K562 (cell line): ENCODE data around the gene GDF7. TPM values are rescaled to one million over a fixed set of nuclear protein-coding genes. Genes with fewer than 3 reads are reported as not detected.

Source experiments
- ATAC-seq: fragments of 200-7000 bp; cut with Tn5 transposase; 3 replicates; pipeline ENCODE4 v1.9.1; 2020; ENCODE audit warnings: moderate library complexity
- BruUV-seq: library from RNA; stranded (reverse); fragments of 400-500 nt; replicated peaks from 2 replicates; lab custom pipeline; 2021; lab: Mats Ljungman, UMichigan
- CTCF ChIA-PET: fragments of 300-600 bp; formaldehyde crosslinking; extraction: SDS; loops from one replicate; lab custom pipeline; 2021; ENCODE audit warnings: low intra/inter-chr PET ratio; lab: Yijun Ruan, JAX
- POLR2A ChIA-PET: fragments of 300-600, 350-650 bp; sonication (Branson Sonifier 250); formaldehyde crosslinking; extraction: SDS; loops from one replicate; lab custom pipeline; 2021; ENCODE audit warnings: antibody characterized with exemption, inconsistent platforms; lab: Yijun Ruan, JAX
- DNase-seq, 4 experiments: peaks; one replicate each; pipeline versions ENCODE4 v3.0.0 to v3.0.0-alpha.2; 2011 to 2018; ENCODE audit warnings: low spot score in 3 of 4, mixed read lengths in 3 of 4; ENCODE audit errors: extremely low read depth in 1 of 4
- FAIRE-seq: peaks from 2 replicates; lab custom pipeline; 2011; peaks lifted over from hg19 to GRCh38; lab: Jason Lieb, UNC
- H2AFZ ChIP-seq: 2 replicates; pipeline ENCODE4 v1.6.0; 2011; ENCODE audit warnings: low read depth, low read length, control low read depth, inconsistent platforms
- H3K27ac ChIP-seq: fragments of 200-600 bp; 3 replicates; pipeline ENCODE4 v1.8.0; 2011; ENCODE audit warnings: low read depth, mild to moderate bottlenecking, control low read depth, inconsistent platforms, low read length, moderate library complexity, mixed read lengths; ENCODE audit errors: extremely low read depth
- H3K27me3 ChIP-seq, 2 experiments: fragments of 300-600 bp in 1 of 2; 2 replicates in 1 of 2; 3 replicates in 1 of 2; pipeline versions ENCODE4 v1.6.0 to v1.8.0; 2011; ENCODE audit warnings: inconsistent platforms in 2 of 2, low read length in 2 of 2, mild to moderate bottlenecking in 1 of 2, mixed read lengths in 1 of 2, moderate library complexity in 1 of 2; ENCODE audit not compliant: control insufficient read depth in 2 of 2, insufficient read depth in 2 of 2
- H3K36me3 ChIP-seq: fragments of 300-600 bp; 3 replicates; pipeline ENCODE4 v1.8.0; 2011; ENCODE audit warnings: mild to moderate bottlenecking, low read length, inconsistent platforms; ENCODE audit not compliant: control insufficient read depth, insufficient read depth
- H3K4me1 ChIP-seq, 2 experiments: fragments of 200-600 bp in 1 of 2; replicated peaks in 1 of 2; 2 replicates in 1 of 2; 3 replicates in 1 of 2; pipeline versions ENCODE4 v1.5.1 to v1.8.0; 2011; ENCODE audit warnings: inconsistent platforms in 2 of 2, low read length in 2 of 2, mild to moderate bottlenecking in 1 of 2, mixed read lengths in 1 of 2, moderate library complexity in 1 of 2; ENCODE audit not compliant: control insufficient read depth in 2 of 2, insufficient read depth in 2 of 2
- H3K4me2 ChIP-seq: 2 replicates; pipeline ENCODE4 v1.6.1; 2011; ENCODE audit warnings: low read length, control low read depth, inconsistent platforms, mixed read lengths; ENCODE audit not compliant: insufficient read depth
- H3K4me3 ChIP-seq: fragments of 200-600 bp; sonication (generic), shearing (Covaris generic); 2 replicates; pipeline ENCODE4 v1.5.1; 2016; ENCODE audit warnings: control low read depth, inconsistent platforms
- H3K79me2 ChIP-seq: fragments of 200-600 bp; 3 replicates; pipeline ENCODE4 v1.8.0; 2011; ENCODE audit warnings: low read length, inconsistent platforms; ENCODE audit not compliant: control insufficient read depth, insufficient read depth
- H3K9ac ChIP-seq, 2 experiments: 2 replicates each; pipeline versions ENCODE4 v1.6.0 to v1.6.1; 2011; ENCODE audit warnings: low read depth in 2 of 2, low read length in 2 of 2, control low read depth in 1 of 2, inconsistent platforms in 1 of 2, mild to moderate bottlenecking in 1 of 2, mixed read lengths in 1 of 2; ENCODE audit not compliant: insufficient read depth in 1 of 2
- H3K9me1 ChIP-seq: one replicate; pipeline ENCODE4 v1.6.0; 2011; ENCODE audit warnings: inconsistent platforms, mild to moderate bottlenecking, low read length, moderate library complexity; ENCODE audit not compliant: control insufficient read depth, insufficient read depth
- H3K9me3 ChIP-seq: replicated peaks from 2 replicates; pipeline ENCODE4 v1.5.1; 2011; ENCODE audit warnings: low read depth, low read length, inconsistent platforms; ENCODE audit not compliant: control insufficient read depth, insufficient read depth
- H4K20me1 ChIP-seq: replicated peaks from 2 replicates; pipeline ENCODE4 v1.6.1; 2011; ENCODE audit warnings: low read length, inconsistent platforms, mixed read lengths; ENCODE audit not compliant: control insufficient read depth, insufficient read depth
- EZH2 ChIP-seq: IDR thresholded peaks from 2 replicates; pipeline ENCODE4 v1.6.1; 2012; ENCODE audit warnings: low read depth, mild to moderate bottlenecking, inconsistent platforms, low read length, borderline replicate concordance
- GABPB1 ChIP-seq: sonication (generic); formaldehyde crosslinking; IDR thresholded peaks from 2 replicates; pipeline ENCODE4 v1.8.0; 2022; ENCODE audit warnings: mild to moderate bottlenecking, missing genetic modification reagents
- GABPB2 ChIP-seq: fragments of 250-450 bp; sonication (Bioruptor Pico); conservative IDR thresholded peaks from 2 replicates; pipeline ENCODE4 v1.5.1; 2021; ENCODE audit warnings: mild to moderate bottlenecking
- NUFIP1 ChIP-seq: fragments of 450-650 bp; IDR thresholded peaks from 2 replicates; pipeline ENCODE4 v1.6.1; 2018; ENCODE audit not compliant: partially characterized antibody
- RHOXF2B ChIP-seq: fragments of 250-450 bp; sonication (Bioruptor Pico); conservative IDR thresholded peaks from 2 replicates; pipeline ENCODE4 v1.5.1; 2021
- SMARCB1 ChIP-seq: IDR thresholded peaks from 2 replicates; pipeline ENCODE4 v1.6.1; 2011; ENCODE audit warnings: improper control_type of control experiment, low read depth; ENCODE audit not compliant: insufficient read length
- SRSF7 ChIP-seq: fragments of 200-400 bp; formaldehyde crosslinking; optimal IDR thresholded peaks from 2 replicates; pipeline ENCODE3; 2017; ENCODE audit warnings: mild to moderate bottlenecking, low read depth, low read length
- ZFP36 ChIP-seq: fragments of 150-350 bp; IDR thresholded peaks from 2 replicates; pipeline ENCODE4 v1.6.1; 2018; ENCODE audit warnings: low read length, low read depth; ENCODE audit not compliant: partially characterized antibody
- WGBS: fragments of 100-300 bp; shearing (Covaris generic); methylation state at CpG from one replicate; pipeline ENCODE4 v1.1.6; 2016; ENCODE audit warnings: low coverage, mixed read lengths; ENCODE audit not compliant: insufficient coverage; ENCODE audit errors: missing lambda C conversion rate; 5-methylcytosine and 5-hydroxymethylcytosine counted together
- in situ Hi-C: fragments of 300-500 bp; cut with MboI; formaldehyde crosslinking; loops from 4 replicates; pipeline ENCODE4 v1.15.0; 2018; ENCODE audit warnings: inconsistent platforms, mixed read lengths
- intact Hi-C: fragments of 100-400 bp; cut with micrococcal nuclease; formaldehyde crosslinking; loops from 2 replicates; pipeline ENCODE4 v1.14.2; 2022
- polyA plus RNA-seq, 8 experiments: library from polyadenylated mRNA; depleted of rRNA in 4 of 8; stranded (reverse) in 5 of 8; unstranded in 3 of 8; fragments of >200 nt; fragmentation: Nextera tagmentation in 2 of 8; fragmentation: Illumina TruSeq in 1 of 8; extraction: Ambion mirVana in 2 of 8; extraction: Trizol in 1 of 8; gene quantifications; 2 replicates each; pipeline versions ENCODE4 v1.2.1 to v1.2.3, GENCODE V29; 2011 to 2014; ENCODE audit warnings: inconsistent platforms in 1 of 8, missing spikeins in 1 of 8
- total RNA-seq, 7 experiments: library from RNA; depleted of rRNA in 6 of 7; stranded (reverse); fragments of >200 nt in 6 of 7; fragmentation: Illumina TruSeq in 2 of 7; extraction: Trizol in 2 of 7; gene quantifications; 2 replicates each; pipeline versions ENCODE4 v1.2.1 to v1.2.3, GENCODE V29; 2011 to 2021; ENCODE audit warnings: low replicate concordance in 1 of 7
- TF ChIP-seq, protein P1 (sequence below): fragments of 450-650 bp; IDR thresholded peaks from 2 replicates; pipeline ENCODE4 v1.6.1; 2016
- TF ChIP-seq, protein P2 (sequence below), 2 experiments: fragments of 150-350 bp in 1 of 2; IDR thresholded peaks; 2 replicates each; pipeline ENCODE4 v1.6.1; 2012 to 2016; ENCODE audit warnings: low read depth in 2 of 2, low read length in 2 of 2, mild to moderate bottlenecking in 1 of 2, moderate library complexity in 1 of 2
- TF ChIP-seq, protein P3 (sequence below): sonication (generic); formaldehyde crosslinking; IDR thresholded peaks from 2 replicates; pipeline ENCODE4 v1.8.1; 2023; ENCODE audit warnings: mild to moderate bottlenecking, missing genetic modification reagents, moderate library complexity

GDF7 gene
- total and polyA plus RNA-seq, 9 of the 15 experiments (the other 6 are each of a cell fraction or from before 2014, with no cell fraction given): 0.01 TPM; not detected in 7

DNA sequence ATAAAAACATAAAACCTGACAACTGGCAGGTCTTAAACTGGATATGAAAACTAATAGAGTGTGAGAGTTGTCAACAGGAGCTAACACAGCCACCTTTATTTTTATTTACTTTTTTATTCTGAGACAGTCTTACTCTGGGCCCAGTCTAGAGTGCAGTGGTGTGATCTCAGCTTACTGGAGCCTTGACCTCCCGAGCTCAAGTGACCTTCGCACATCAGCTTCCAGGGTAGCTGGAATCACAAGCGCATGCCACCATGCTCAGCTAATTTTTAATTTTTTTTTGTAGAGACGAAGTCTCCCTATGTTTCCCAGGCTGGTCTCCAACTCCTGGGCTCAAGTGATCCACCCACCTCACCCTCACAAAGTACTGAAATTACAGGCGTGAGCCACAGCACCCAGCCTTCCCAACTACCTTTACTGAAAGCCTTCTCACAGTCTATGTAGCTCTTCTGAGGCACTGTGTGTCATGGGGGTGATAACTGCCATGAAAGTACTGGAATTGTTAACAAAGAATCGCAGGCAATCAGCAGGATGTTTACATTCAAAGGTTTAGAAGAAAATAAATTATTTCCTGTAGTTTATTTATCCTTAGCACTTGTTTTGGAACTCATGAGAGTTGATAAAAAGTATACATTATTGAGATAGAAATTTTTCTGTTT, 24.3 kb downstream of the GDF7 start (continued):
- TF ChIP-seq, protein P1, sequence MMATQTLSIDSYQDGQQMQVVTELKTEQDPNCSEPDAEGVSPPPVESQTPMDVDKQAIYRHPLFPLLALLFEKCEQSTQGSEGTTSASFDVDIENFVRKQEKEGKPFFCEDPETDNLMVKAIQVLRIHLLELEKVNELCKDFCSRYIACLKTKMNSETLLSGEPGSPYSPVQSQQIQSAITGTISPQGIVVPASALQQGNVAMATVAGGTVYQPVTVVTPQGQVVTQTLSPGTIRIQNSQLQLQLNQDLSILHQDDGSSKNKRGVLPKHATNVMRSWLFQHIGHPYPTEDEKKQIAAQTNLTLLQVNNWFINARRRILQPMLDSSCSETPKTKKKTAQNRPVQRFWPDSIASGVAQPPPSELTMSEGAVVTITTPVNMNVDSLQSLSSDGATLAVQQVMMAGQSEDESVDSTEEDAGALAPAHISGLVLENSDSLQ: no peak
- TF ChIP-seq GABPB2 (CRISPR knock-in tag) (no peak), SRSF7 (no peak), EZH2 (no peak), GABPB1 (CRISPR knock-in tag) (no peak), SMARCB1 (no peak), RHOXF2B (no peak), NUFIP1 (no peak)

DNA sequence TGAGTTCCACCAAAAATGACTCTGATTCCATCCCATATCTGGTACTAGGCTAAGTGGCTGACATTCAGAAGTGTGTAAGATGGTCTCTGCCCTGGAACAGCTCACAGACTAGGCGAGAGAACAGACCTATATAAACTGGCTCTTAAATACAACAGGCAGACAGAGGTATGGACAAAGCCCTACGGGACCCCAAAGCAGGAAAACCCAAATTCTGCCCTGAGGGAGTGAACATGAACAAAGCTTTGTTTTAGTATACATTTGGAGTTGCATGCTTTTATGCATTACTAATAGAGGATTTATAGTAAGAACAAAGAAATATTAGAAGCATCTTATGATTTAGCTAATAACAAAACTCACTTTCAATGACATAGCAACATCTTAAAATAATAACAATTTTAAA, 25.1 kb downstream of the GDF7 start:
- BruUV-seq: no TSS peak
- in situ Hi-C loops: no loop called here
- H2AFZ ChIP-seq: no peak overlapping the region
- DNase-seq (no peak), FAIRE-seq (no peak), ATAC-seq (no peak)
- H3K4me2 ChIP-seq: no peak overlapping the region
- no peak overlapping the region for H3K4me3 ChIP-seq
- intact Hi-C loops: no loop called here
- H3K9ac ChIP-seq: no peak overlapping the region
- no peaks in the 10 kb centered on the region for H3K27me3 ChIP-seq
- 95% methylated on average over 2 of the region's 2 CpGs for WGBS
- H3K9me3 ChIP-seq: no peaks in the 10 kb centered on the region
- H3K27ac ChIP-seq: no peak overlapping the region
- POLR2A ChIA-PET: interaction anchor here (1.4 kb wide), 1 partner anchor 17 kb away, joined by 4 read pairs; no protein-coding TSS in a partner anchor
- no peaks in the 10 kb centered on the region for H3K9me1 ChIP-seq
- CTCF ChIA-PET: no interaction called here
- TF ChIP-seq ZFP36: no peak
- TF ChIP-seq, protein P2, sequence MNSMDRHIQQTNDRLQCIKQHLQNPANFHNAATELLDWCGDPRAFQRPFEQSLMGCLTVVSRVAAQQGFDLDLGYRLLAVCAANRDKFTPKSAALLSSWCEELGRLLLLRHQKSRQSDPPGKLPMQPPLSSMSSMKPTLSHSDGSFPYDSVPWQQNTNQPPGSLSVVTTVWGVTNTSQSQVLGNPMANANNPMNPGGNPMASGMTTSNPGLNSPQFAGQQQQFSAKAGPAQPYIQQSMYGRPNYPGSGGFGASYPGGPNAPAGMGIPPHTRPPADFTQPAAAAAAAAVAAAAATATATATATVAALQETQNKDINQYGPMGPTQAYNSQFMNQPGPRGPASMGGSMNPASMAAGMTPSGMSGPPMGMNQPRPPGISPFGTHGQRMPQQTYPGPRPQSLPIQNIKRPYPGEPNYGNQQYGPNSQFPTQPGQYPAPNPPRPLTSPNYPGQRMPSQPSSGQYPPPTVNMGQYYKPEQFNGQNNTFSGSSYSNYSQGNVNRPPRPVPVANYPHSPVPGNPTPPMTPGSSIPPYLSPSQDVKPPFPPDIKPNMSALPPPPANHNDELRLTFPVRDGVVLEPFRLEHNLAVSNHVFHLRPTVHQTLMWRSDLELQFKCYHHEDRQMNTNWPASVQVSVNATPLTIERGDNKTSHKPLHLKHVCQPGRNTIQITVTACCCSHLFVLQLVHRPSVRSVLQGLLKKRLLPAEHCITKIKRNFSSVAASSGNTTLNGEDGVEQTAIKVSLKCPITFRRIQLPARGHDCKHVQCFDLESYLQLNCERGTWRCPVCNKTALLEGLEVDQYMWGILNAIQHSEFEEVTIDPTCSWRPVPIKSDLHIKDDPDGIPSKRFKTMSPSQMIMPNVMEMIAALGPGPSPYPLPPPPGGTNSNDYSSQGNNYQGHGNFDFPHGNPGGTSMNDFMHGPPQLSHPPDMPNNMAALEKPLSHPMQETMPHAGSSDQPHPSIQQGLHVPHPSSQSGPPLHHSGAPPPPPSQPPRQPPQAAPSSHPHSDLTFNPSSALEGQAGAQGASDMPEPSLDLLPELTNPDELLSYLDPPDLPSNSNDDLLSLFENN (IDR thresholded peaks at IDR 0.05; ENCODE audit: low read depth in 2 of 2, low read length in 2 of 2): no peak
- TF ChIP-seq, protein P3, sequence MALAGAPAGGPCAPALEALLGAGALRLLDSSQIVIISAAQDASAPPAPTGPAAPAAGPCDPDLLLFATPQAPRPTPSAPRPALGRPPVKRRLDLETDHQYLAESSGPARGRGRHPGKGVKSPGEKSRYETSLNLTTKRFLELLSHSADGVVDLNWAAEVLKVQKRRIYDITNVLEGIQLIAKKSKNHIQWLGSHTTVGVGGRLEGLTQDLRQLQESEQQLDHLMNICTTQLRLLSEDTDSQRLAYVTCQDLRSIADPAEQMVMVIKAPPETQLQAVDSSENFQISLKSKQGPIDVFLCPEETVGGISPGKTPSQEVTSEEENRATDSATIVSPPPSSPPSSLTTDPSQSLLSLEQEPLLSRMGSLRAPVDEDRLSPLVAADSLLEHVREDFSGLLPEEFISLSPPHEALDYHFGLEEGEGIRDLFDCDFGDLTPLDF (CRISPR knock-in tag): no peak
- no peaks in the 10 kb centered on the region for H4K20me1 ChIP-seq
- no peaks in the 10 kb centered on the region for H3K79me2 ChIP-seq
- H3K4me1 ChIP-seq: peaks cover 0 to 6% of the 10 kb centered on the region in 2 experiments; a peak in 2 of 5 replicates
- H3K36me3 ChIP-seq: peaks cover 38% of the 10 kb centered on the region; the same call in 2 of the 3 replicates
